NK-92 (cell line): ENCODE results near the gene PTGR3.

Experiments
- DNase-seq: peaks from one replicate; lab custom pipeline; 2025; ENCODE audit not compliant: unreplicated experiment; lab: John Stamatoyannopoulos, UW

The PTGR3 gene

DNA sequence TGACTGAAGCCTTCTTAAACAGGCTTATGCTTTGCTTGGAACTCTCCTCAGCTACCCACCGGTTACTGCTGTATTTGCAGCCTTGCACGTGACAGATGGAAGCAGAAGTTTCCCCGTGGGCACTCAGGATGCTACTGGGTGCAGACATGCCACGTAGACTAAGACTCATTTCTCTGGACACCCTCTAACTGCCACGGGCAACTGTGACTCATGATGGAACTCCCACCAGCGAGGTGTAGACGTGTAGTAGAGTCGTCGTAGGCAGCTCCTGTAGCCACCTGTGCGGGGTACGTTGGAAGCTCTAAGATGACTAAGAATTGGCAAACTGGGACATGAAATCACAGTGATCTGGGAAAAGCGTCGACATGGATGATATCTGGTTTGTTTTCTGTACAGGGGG, 29.2 kb upstream of the PTGR3 start:
- DNase-seq, result no peak

DNA sequence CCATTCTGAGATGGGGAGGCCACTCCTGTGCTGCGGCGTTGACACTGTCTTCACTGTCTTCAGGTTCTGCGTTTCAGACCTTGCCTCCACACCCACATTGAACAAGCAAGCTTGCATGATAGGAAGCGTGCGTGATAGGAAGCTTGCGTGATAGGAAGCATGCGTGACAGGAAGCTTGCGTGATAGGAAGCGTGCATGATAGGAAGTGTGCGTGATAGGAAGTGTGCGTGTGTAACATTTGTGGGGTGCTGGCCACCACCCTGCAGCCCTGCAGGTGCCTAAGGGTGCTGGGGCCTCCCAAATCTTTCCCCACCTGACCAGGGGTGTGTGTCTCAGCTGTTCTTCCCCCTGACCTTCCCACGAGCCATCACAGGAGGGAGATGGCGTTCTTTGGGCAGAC, 27.0 kb upstream of the PTGR3 start:
- no peak for DNase-seq

DNA sequence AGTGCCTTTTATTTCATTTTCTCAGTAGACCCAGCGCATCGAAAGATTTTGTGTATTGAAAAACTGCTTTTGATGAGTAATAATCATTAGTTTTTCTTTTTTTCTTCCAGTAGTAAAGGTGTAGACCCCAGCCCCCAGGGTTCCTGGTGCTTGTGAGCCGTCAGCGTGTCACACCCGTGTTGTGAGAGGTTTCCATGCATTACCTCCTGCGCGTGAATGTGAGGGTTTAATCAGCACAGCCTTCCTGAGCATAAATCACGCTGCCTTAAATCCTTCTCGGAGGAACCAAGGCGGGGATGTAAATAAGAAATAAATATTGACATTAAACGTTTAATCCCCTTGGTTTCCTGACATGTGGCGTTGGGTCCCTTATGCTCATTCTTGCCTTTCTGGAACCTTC, 26.0 kb upstream of the PTGR3 start:
- no peak for DNase-seq

DNA sequence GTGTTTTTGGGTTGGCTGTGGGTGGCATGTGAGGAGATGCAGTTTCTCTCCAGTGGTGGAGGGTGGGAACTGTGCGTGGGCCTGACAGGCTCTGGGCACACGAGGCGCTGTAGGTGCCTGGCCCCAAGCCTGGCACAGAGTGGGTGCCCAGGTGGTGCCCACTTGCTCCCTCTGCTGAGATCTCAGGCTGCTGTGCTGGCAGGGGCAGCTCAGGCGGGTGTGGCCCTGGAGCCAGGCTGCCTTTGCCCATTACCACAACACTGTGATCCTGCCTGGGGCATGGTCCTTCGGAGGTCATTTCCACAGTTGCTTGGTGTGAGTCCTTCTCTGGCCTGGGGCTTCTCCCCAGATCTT, 22.1 kb upstream of the PTGR3 start:
- no peak for DNase-seq

DNA sequence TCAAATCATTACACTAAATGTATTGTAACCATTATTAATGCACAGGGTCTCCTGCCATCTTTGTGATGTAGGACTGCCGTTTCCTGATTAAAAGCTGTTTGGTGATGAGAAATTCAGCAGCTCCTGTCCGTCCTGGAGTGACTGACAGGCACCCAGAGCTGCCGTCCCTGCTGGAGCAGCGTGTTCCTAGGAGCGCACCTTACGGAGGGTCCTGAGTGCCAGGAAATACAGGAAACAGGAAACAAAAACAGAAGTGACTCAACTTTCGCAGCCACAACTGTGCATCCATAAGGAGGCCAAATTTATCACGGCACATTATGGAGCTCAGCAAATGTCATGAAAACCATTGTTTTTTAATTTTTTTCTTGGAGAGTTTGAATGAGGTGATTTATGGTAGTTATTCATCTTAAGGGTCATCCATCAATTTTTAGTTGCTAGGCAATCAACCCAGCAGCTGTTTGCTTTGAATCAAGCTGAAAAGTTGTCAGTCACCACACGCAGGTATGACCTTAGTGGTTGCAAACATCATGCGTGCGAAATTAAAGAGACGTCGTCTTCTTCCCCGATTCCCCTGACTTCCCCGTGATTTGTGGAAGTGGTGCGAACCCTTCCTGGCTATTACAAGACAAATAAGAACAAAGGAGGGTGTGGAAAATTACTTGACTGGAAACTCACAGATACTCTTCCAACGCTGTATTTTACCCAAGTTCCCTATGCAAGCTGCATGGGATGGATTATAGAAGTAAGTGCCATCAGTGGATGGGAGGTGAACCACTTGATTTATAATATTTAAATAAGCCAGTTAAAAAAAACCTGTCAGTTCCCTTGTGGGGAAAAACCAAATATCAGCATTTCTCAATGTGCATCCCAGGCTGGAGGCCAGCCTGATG, 21.5 kb upstream of the PTGR3 start:
- no peak for DNase-seq

DNA sequence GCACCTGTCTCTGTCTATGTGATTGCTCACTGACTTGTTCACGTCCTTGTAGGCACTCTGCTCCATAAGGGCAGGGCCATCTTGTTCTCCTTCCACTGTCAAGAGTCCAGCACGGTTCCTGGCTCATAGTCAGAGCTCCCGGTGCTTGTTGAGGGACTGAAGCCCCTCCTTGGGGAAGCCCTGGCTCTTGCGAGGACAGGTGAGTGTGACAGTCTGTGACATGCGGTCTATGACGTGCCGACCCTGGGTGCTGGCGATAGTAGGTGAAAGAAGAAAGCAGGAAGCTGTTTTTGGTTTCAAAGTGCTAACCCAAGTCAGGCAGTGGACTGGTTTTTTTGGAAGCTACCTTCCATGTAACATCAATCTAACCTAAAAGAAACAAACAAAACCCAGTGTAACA, 20.5 kb upstream of the PTGR3 start:
- DNase-seq, result no peak

DNA sequence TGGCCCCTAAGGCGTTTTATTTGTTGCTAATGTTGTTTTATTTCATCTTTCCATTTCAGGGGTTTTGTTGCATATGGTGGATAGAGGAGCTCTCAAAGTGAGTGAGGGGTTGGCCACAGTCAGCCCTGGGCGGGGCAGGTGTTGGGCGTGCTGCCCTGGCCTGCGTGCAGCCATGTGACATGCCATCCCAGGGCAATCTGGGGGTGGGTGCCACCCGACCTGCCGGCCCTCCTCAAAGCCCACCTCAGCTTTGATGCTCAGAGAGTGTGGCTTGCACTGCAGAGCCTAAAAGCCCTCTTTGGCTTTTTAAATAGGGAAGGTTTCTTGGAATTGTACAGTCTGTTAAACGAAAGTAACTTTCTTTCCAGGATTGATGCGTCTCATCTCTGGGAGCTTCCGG, 20.0 kb upstream of the PTGR3 start:
- DNase-seq, result no peak

DNA sequence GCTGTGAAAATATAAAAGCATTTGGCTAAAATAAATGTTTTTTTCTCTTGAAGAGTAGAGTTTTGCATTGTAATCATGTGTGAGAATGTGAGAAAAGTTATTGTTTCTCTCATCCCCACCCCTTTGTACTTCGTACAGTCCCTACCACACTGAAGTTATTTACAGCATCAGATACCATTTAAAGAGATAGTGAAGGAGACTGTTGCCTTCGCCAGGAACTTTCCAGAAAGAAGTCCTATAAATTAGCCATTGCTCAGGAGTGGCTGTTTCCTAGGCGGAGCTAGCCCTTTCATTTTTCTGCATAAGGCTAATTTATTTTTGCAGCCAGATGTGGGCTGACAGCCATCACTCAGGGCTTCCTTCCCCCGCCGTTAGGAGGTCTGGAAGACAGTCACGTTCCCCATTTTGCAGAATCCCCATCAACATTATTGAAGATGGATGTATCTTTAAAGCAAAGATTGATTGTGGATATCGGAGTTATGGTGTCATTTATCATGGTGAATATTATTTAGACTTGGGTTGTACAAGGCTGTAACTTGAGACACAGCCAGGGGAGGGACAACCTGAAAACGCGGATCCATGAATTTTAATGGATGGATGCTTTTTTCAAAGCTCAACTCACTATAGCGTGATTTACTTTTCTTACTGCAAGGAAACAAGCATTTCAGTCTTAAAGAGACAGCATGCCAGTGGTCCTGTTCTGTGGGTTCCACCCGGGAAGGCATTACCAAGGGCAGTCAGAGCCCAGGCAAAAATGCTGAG, 18.8 kb upstream of the PTGR3 start:
- no peak for DNase-seq

DNA sequence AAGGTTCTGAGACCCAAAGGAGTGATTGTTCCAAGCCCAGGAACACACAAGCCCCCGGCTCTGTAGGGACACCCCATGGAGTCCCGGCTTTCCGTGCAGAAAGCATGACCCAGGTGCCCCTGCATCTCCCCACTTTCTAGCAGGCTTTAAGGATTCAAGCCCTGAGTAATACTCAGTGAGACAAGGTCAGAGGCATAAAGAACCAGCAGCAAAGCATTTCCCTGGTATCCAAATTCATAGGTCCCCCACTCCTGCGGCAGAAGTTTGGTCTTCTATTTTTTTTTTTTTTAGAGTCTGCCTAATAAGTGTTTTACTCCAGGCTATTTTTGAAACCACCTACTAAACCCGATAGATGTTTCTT, 18.0 kb upstream of the PTGR3 start:
- no peak for DNase-seq

DNA sequence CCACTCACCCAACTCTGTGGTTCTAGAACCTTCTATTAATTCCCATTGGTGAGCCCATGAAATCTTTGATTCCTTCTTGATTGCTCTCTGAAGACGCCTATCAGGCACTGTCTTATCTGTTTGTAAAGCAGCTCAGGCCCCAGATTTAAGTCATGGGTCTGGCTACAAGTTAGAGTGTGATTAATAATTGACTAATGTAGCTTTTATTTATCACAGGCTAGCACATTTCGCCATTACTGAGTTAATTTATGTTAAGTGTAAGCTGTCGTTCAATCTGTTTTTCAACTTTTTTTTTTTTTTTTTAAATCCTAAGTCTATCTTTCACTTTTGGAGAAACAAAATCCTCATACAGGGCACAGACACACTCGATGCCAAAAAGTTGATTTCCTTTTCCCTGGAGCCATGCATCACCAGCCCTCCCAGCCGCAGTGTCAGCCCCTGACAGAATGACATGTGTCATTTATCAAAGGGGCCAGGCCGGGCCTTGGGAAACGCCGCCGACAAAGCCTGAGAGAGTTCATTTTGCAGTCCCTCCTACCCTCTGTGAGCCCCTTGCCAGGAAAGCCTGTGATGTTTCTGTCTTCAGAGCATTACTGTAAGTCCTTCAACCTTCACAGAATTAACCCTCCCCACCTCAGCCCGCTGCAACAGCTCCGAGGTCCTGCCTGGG, 17.5 kb upstream of the PTGR3 start:
- no peak for DNase-seq

DNA sequence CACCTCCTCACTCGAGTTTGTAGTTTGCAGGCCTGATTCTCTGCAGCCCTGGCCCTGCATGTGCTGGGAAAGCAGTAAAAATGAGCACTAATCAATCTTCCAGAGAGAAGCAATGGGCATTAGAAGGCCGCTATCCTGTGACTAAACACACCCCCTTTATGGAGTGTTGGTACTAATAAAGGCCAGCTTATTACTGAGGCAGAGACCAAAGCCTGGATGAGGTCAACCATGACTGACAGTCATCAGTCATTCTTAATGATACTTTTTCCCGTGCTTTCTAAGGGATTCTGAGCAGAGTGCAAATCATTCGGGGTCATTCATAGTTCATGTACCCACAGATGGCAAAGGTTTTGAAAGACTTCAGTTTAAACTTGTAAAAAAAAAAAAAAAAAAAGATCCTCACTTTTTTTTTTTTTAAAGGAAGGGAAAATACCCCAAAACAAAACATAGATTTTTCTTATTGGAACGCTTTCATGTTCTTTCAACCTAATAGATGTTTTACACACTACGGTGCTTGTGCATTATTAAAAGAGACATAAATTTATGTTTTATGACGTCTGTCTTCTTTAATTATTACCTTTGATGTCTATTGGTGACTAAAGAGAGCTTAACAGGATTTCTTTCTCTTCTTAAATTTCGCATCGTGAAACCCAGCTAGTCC, 14.9 kb upstream of the PTGR3 start:
- DNase-seq, result no peak

DNA sequence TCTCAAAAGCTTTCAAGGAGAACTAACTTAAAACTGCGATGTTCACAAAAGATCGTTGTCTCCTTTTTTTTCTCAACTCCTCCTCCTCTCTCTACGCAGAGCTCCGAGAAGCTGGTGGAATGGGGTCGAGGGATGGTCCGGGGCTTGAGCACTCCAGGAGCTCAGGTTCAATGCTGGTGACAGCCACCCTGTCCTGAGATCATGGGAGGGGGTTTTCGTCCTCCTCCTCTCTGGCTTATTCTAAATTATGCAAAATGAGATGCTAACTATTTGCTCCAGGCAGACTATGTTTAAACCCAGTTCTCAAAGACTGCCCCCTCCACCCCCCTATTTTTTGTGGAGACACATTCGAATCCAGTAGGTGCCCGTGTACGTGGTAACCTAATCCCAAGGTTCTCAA, 13.5 kb upstream of the PTGR3 start:
- DNase-seq, result no peak

DNA sequence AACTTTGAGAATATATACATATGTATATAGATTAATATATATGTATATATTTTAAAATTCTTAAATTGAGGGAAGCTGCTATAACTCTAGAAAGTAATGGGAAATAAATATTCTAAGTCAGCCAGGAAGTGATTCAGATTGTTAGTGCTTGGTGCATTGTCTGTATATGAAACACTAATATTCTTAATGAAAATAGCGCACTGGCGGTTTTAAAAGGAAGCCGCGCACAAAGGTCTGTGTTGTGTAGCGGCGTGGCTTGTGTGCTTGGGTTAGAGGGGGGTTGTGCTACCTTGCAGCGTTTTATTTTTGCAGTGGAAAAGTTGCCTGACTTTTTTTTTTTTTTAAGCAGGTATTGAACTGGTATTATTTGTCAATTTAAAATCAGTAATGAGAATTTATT, 13.0 kb upstream of the PTGR3 start:
- no peak for DNase-seq

DNA sequence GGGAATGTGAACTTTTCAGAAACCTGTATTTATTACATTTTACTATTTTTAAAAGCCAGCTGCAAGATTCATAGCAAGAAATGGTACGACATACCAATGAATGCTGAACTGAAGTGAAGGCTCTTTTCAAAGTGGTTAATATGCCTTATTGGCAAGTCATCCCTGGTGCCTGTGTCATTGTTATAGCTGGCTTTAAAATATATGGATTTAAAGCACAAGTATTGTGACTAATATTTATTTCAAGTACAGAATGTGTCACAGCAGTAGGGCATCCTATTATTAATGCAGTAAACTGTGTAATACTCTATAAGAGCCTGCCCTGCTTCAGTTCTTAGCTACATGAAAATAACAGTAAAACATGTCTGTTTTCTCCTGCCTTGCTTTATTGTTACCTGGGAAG, 12.5 kb upstream of the PTGR3 start:
- no peak for DNase-seq

DNA sequence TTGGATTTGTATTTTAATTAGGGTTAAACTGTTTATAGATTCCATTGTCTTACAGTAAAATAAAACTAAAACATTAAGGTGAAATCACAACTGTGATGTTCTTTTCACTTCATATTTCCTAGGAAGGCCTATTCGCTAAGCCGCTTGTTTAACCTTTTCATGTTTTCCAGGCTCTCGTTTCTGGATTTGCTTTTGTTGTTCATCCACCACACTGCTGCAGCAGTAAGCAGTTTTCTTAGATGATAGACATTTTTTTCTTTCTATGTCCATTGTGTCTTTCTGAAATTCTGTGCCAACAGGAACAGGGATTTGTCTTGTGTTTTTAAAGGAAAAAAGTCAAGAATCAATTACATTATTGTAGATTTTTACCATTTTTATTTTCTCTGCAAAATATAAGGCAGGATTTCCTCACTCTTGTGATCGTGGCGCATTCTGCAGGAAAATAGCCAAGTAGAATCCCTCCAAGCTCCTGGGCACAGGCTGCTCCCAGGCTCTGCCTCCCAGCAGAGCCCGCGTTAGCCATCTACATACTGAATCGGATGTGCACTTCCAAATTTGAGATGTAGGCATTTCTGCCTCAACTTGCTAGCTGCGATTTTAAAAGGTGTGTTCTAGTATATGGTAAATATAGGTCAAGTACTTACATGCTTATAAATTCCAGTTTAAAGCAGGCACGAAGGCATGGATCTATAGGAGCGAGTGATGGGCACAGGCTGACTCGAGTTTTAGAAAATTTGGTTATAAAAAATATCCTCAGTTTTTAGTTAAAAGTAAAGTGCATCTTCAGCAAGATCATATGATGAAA, 11.8 kb upstream of the PTGR3 start:
- DNase-seq, result no peak

DNA sequence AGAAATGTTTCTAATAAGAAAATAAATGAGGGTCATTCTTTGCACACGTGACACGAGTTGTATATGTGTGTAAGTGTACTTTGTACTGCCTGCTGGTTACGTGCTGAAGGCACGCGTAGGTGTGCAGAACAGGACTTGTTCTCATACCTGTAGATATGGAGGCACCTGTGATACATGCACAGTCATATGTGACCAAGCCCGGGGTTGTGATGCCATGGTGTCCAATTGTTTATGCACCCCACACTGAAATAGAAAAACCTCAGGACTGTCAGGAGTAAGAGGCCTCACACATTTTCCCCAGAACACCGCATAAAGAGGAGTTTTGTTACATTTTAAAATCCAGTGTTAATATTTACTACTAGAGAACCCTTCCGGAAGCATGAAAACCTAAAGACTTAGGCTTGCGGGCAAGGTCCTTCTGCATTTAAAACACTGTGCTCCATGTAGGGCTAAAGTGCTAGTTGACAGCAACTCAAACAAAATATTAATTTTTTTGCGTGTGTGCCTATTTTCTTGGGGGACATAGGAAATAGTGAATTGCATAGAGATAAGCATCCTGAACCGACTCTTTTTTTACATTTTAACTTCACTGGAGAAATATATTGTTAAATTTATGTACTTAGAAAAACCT, 10.9 kb upstream of the PTGR3 start:
- DNase-seq, result no peak

DNA sequence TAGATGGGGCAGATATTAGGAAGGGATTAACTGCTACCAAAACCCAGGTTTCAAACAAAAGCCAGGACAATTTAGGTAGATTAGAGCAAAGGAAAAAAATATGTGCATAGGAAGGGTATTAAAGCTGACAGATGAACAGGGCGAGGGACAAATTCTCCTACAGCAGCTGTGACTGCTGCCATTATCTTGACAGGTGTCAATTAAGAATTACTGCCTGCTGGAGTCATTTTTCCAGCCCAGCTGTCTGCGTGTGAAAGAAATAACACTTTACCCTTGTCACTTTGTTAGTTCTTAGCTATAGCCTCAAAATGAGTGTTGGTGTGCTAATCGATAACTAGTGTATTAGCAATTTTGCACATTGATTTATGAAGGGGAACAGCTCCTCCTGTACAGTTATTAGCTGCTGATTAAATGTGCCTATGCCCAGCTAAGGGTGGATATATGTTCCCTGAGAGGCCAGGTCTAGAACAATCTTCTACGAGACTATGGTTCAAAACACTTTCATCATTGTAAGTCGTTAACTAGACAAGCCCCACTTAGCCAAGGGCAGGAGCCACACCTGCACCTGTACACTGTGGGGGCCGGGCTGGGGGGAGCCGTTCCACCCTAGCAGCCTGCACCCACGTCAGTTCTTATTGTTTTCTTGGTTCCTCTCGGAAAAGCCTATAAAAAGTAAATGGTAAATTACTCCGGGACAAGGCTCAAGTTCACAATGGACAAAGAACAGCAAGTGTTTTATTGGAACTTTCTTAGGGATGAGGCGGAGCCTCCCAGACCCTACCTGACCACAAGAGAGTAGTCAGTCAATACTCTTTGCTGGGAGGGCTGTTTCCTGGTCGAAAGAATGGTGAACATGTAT, 9.4 kb upstream of the PTGR3 start:
- no peak for DNase-seq

DNA sequence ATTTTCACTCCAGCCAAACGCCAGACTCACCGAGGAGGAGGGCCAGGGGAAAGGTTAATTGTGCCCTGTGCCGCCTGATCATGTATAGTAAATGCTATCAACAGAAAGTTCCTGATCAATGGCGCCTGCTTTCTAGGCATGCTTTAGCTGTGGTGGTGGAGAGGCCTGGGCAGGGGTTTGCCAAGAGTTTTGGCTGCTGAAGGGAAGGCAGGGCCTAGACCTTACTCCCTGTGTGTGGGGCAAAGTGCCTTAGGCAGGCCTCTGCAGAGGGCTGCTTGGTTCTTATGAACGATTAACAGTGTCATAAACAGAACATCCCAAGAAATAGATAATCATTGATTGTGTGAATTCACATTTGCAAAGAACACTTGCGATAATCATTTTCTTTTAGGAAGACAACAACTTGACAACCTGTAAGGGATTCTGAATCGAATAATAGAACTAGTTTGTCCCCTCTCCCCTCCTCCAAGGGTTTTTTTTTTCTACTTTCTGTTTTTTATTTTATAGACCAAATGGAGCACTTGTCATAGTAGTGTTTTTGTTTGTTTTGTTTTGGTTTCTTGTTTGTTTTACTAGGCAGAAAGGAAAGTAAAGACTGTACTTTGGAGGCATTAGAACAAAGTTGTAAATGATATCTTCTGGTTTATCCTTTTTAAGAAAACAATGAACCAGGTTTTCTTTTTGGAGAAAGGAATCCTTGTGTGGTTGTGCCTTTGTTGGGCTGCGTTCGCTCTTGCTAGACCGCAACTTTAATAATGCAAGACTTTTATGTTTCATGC, 8.2 kb upstream of the PTGR3 start:
- no peak for DNase-seq
